A549 (cell line): ENCODE results near the gene KIR2DL4. TPM values are rescaled to one million over a fixed set of nuclear protein-coding genes. Genes with fewer than 3 reads are reported as not detected.
A peak's percentile ranks its signal among the peaks of the same experiment; 100 is the strongest.
"Not testable (repeated sequence)": the region's sequence is repeated elsewhere in the genome, so short reads cannot be mapped to it uniquely, and the experiment has no call there.

Experiments used
- ATAC-seq, 2 experiments: fragments of 200-7000 bp in 1 of 2; fragments of >200 bp in 1 of 2; cut with Nextera tagmentation in 1 of 2; cut with Tn5 transposase in 1 of 2; 3 replicates each; pipeline versions ENCODE4 v1.8.0 to v1.9.1; 2018 to 2020; ENCODE audit warnings: mild to moderate bottlenecking in 1 of 2, moderate library complexity in 1 of 2
- CTCF ChIA-PET: fragments of 300-600 bp; sonication (Branson Sonifier 250); formaldehyde crosslinking; extraction: SDS; loops from one replicate; lab custom pipeline; 2021; ENCODE audit warnings: antibody characterized with exemption, inconsistent platforms; lab: Yijun Ruan, JAX
- POLR2A ChIA-PET: fragments of 350-600 bp; formaldehyde crosslinking; extraction: SDS; loops from one replicate; lab custom pipeline; 2021; ENCODE audit warnings: antibody characterized with exemption, inconsistent platforms; lab: Yijun Ruan, JAX
- DNase-seq, 2 experiments: peaks; one replicate each; pipeline versions ENCODE4 v3.0.0 to v3.0.0-alpha.2; 2011 to 2016; ENCODE audit warnings: low read depth in 1 of 2, low spot score in 1 of 2
- FAIRE-seq: peaks from 2 replicates; lab custom pipeline; 2011; peaks lifted over from hg19 to GRCh38; lab: Jason Lieb, UNC
- H3K27ac ChIP-seq, 2 experiments: fragments of >200 bp; sonication (Bioruptor Twin); formaldehyde crosslinking; 3 replicates each; pipeline ENCODE4 v1.5.1; 2016 to 2017
- H3K4me1 ChIP-seq: fragments of >200 bp; sonication (Bioruptor Twin); formaldehyde crosslinking; 3 replicates; pipeline ENCODE4 v1.6.1; 2016
- H3K4me2 ChIP-seq: fragments of >200 bp; sonication (Bioruptor Twin); formaldehyde crosslinking; 3 replicates; pipeline ENCODE4 v1.6.1; 2016
- H3K4me3 ChIP-seq: fragments of >200 bp; sonication (Bioruptor Twin); formaldehyde crosslinking; 3 replicates; pipeline ENCODE4 v1.5.1; 2016
- H3K9me3 ChIP-seq: fragments of >200 bp; sonication (Bioruptor Twin); formaldehyde crosslinking; 3 replicates; pipeline ENCODE4 v1.6.1; 2016
- ATOH8 ChIP-seq: fragments of 250-450 bp; sonication (Bioruptor Pico); IDR thresholded peaks from 2 replicates; pipeline ENCODE4 v1.5.0; 2020; ENCODE audit warnings: low read depth, mild to moderate bottlenecking, moderate library complexity
- CHD2 ChIP-seq: fragments of 150-350 bp; IDR thresholded peaks from 2 replicates; pipeline ENCODE4 v1.6.1; 2014; ENCODE audit warnings: low read length; ENCODE audit not compliant: partially characterized antibody
- EHMT2 ChIP-seq: fragments of 200-600 bp; sonication (generic); IDR thresholded peaks from 2 replicates; pipeline ENCODE4 v1.6.1; 2016; ENCODE audit warnings: antibody characterized with exemption, low read depth, mild to moderate bottlenecking, moderate library complexity
- FOXS1 ChIP-seq: fragments of 250-450 bp; sonication (Bioruptor Pico); IDR thresholded peaks from 2 replicates; pipeline ENCODE4 v1.5.0; 2020; ENCODE audit warnings: mild to moderate bottlenecking, moderate library complexity
- HOXA7 ChIP-seq: fragments of 250-450 bp; sonication (Bioruptor Pico); IDR thresholded peaks from 2 replicates; pipeline ENCODE4 v1.5.0; 2020; ENCODE audit warnings: mild to moderate bottlenecking, moderate library complexity
- JUN ChIP-seq, 2 experiments: fragments of >200 bp; sonication (Bioruptor Twin); formaldehyde crosslinking; IDR thresholded peaks; 2 replicates in 1 of 2; 3 replicates in 1 of 2; pipeline ENCODE4 v1.6.1; 2016 to 2017
- KDM1A ChIP-seq: fragments of 200-600 bp; sonication (generic); IDR thresholded peaks from 2 replicates; pipeline ENCODE4 v1.6.1; 2016; ENCODE audit warnings: low read depth, mild to moderate bottlenecking
- KDM5A ChIP-seq: fragments of 200-600 bp; sonication (generic); IDR thresholded peaks from 2 replicates; pipeline ENCODE4 v1.6.1; 2016; ENCODE audit warnings: antibody characterized with exemption, mild to moderate bottlenecking
- POLR2A ChIP-seq: IDR thresholded peaks from 2 replicates; pipeline ENCODE4 v1.6.1; 2012; ENCODE audit warnings: mild to moderate bottlenecking, low read length
- WGBS: methylation state at CpG from one replicate; pipeline ENCODE4 v1.1.6; 2017; ENCODE audit errors: missing lambda C conversion rate; 5-methylcytosine and 5-hydroxymethylcytosine counted together
- polyA plus RNA-seq, 4 experiments: library from polyadenylated mRNA; depleted of rRNA in 3 of 4; stranded (reverse); fragments of >200 nt; fragmentation: RNase III in 1 of 4; extraction: RNeasy Plus Mini Kit Qiagen cat#74134 plus additional on column Dnase treatment in 1 of 4; gene quantifications; 2 replicates in 3 of 4; 3 replicates in 1 of 4; pipeline ENCODE4 v1.2.3, GENCODE V29; 2011 to 2017
- small RNA-seq, 6 experiments: library from RNA; depleted of rRNA; stranded (forward); fragments of <200 nt; gene quantifications; one replicate each; pipeline ENCODE3, GENCODE V24; 2012

The KIR2DL4 gene
- polyA plus RNA-seq, 2 of the 4 experiments (the other 2 are of a cell fraction) = not detected

GRCh38 chr19:54850930-54851329 lies 47.5 kb downstream of the KIR2DL4 start:
- Histone ChIP-seq H3K4me2 (no peak overlapping the region), H3K4me3 (no peak overlapping the region), H3K4me1 (no peaks in the 10 kb centered on the region), H3K27ac (no peak overlapping the region), H3K9me3 (no peaks in the 10 kb centered on the region)
- TF ChIP-seq KDM5A (no peak), HOXA7 (CRISPR knock-in tag) (no peak), EHMT2 (no peak)
- WGBS = 27% methylated on average over 2 of the region's 2 CpGs
- DNase-seq (no peak), ATAC-seq (no peak), FAIRE-seq (no peak)
- POLR2A ChIA-PET = no interaction called here
- CTCF ChIA-PET = no interaction called here

- FAIRE-seq (no peak), DNase-seq (no peak), ATAC-seq (no peak)
- CTCF ChIA-PET = no interaction called here
- no peaks in the 10 kb centered on the region for H3K4me1 ChIP-seq
- no peak overlapping the region for H3K4me3 ChIP-seq
- 22% methylated on average over 7 of the region's 7 CpGs for WGBS
- H3K4me2 ChIP-seq = no peak overlapping the region
- TF ChIP-seq POLR2A = no peak
- no peak for TF ChIP-seq CHD2
- no peak for TF ChIP-seq FOXS1 (CRISPR knock-in tag)
- no peak for TF ChIP-seq KDM1A
- TF ChIP-seq JUN (IDR thresholded peaks at IDR 0.05) = no peak
- TF ChIP-seq EHMT2 = no peak
- no peak for TF ChIP-seq ATOH8
- no peaks in the 10 kb centered on the region for H3K9me3 ChIP-seq
- no peak overlapping the region for H3K27ac ChIP-seq
- POLR2A ChIA-PET = no interaction called here
These were observed 47.9 kb downstream of the KIR2DL4 start for GRCh38 chr19:54851353-54851752.

GRCh38 chr19:54855241-54855640 lies 51.8 kb downstream of the KIR2DL4 start:
- H3K4me3 ChIP-seq, POLR2A ChIA-PET, ATAC-seq, H3K27ac ChIP-seq, H3K9me3 ChIP-seq, DNase-seq, H3K4me1 ChIP-seq, H3K4me2 ChIP-seq, CTCF ChIA-PET, FAIRE-seq: not testable (repeated sequence)
- WGBS = 3% methylated on average over 1 of the region's 1 CpG

GRCh38 chr19:54858476-54858875 lies 55.1 kb downstream of the KIR2DL4 start:
- H3K4me1 ChIP-seq, CTCF ChIA-PET, H3K4me3 ChIP-seq, H3K27ac ChIP-seq, DNase-seq, H3K9me3 ChIP-seq, POLR2A ChIA-PET, H3K4me2 ChIP-seq, ATAC-seq: not testable (repeated sequence)
- 0% methylated on average over 3 of the region's 3 CpGs for WGBS
- peak; percentile 59 for FAIRE-seq

GRCh38 chr19:54859421-54859820 lies 56.0 kb downstream of the KIR2DL4 start:
- CTCF ChIA-PET, POLR2A ChIA-PET, H3K27ac ChIP-seq, H3K4me3 ChIP-seq, H3K4me2 ChIP-seq, H3K9me3 ChIP-seq, H3K4me1 ChIP-seq, FAIRE-seq: not testable (repeated sequence)
- ATAC-seq (peak in 1 of 2 experiments; percentile 81; a peak in 2 of 6 replicates), DNase-seq (peak in 1 of 2 experiments; percentile 42)
- 2% methylated on average over 7 of the region's 7 CpGs for WGBS

GRCh38 chr19:54863459-54863858 lies 60.0 kb downstream of the KIR2DL4 start:
- H3K4me1 ChIP-seq, H3K27ac ChIP-seq, CTCF ChIA-PET, POLR2A ChIA-PET, H3K9me3 ChIP-seq, FAIRE-seq, H3K4me3 ChIP-seq, ATAC-seq, DNase-seq, H3K4me2 ChIP-seq: not testable (repeated sequence)
- WGBS = 46% methylated on average over 2 of the region's 3 CpGs

Small RNA genes lying within 50 kb of the gene (small RNA-seq; reads per million reads assigned to genes)
- gene KIR3DP1 = 0 reads per million in 6 experiments

Other genes with a start within 250 kb of the KIR2DL4 start
- not detected in 2 replicates for gene LILRA2, start 229.8 kb upstream of the KIR2DL4 start, polyA plus RNA-seq (2011; rRNA removed)
- not detected in 3 replicates for gene LILRA2, start 229.8 kb upstream of the KIR2DL4 start, polyA plus RNA-seq (2017; fragmentation: RNase III; extraction: RNeasy Plus Mini Kit Qiagen cat#74134 plus additional on column Dnase treatment)
- not detected in 2 replicates for gene LILRA1, start 210.0 kb upstream of the KIR2DL4 start, polyA plus RNA-seq (2011; rRNA removed)
- gene LILRA1, start 210.0 kb upstream of the KIR2DL4 start, polyA plus RNA-seq (2017; fragmentation: RNase III; extraction: RNeasy Plus Mini Kit Qiagen cat#74134 plus additional on column Dnase treatment) = not detected in 3 replicates
- gene LILRB1, start 173.1 kb upstream of the KIR2DL4 start, polyA plus RNA-seq (2011; rRNA removed) = not detected in 2 replicates
- gene LILRB1, start 173.1 kb upstream of the KIR2DL4 start, polyA plus RNA-seq (2017; fragmentation: RNase III; extraction: RNeasy Plus Mini Kit Qiagen cat#74134 plus additional on column Dnase treatment) = not detected in 3 replicates
- not detected in 2 replicates for gene LILRB4, start 140.6 kb upstream of the KIR2DL4 start, polyA plus RNA-seq (2011; rRNA removed)
- gene LILRB4, start 140.6 kb upstream of the KIR2DL4 start, polyA plus RNA-seq (2017; fragmentation: RNase III; extraction: RNeasy Plus Mini Kit Qiagen cat#74134 plus additional on column Dnase treatment) = not detected in 3 replicates
- not detected in 2 replicates for gene KIR3DL3, start 79.2 kb upstream of the KIR2DL4 start, polyA plus RNA-seq (2011; rRNA removed)
- gene KIR3DL3, start 79.2 kb upstream of the KIR2DL4 start, polyA plus RNA-seq (2017; fragmentation: RNase III; extraction: RNeasy Plus Mini Kit Qiagen cat#74134 plus additional on column Dnase treatment) = not detected in 3 replicates
- gene KIR2DL3, start 65.1 kb upstream of the KIR2DL4 start, polyA plus RNA-seq (2011; rRNA removed) = not detected in 2 replicates
- gene KIR2DL3, start 65.1 kb upstream of the KIR2DL4 start, polyA plus RNA-seq (2017; fragmentation: RNase III; extraction: RNeasy Plus Mini Kit Qiagen cat#74134 plus additional on column Dnase treatment) = not detected in 3 replicates
- gene KIR2DL1, start 33.8 kb upstream of the KIR2DL4 start, polyA plus RNA-seq (2011; rRNA removed) = not detected in 2 replicates
- gene KIR2DL1, start 33.8 kb upstream of the KIR2DL4 start, polyA plus RNA-seq (2017; fragmentation: RNase III; extraction: RNeasy Plus Mini Kit Qiagen cat#74134 plus additional on column Dnase treatment) = not detected in 3 replicates
- not detected in 2 replicates for gene KIR3DL1, start 12.9 kb downstream of the KIR2DL4 start, polyA plus RNA-seq (2011; rRNA removed)
- gene KIR3DL1, start 12.9 kb downstream of the KIR2DL4 start, polyA plus RNA-seq (2017; fragmentation: RNase III; extraction: RNeasy Plus Mini Kit Qiagen cat#74134 plus additional on column Dnase treatment) = not detected in 3 replicates
- gene KIR2DS4, start 29.1 kb downstream of the KIR2DL4 start, polyA plus RNA-seq (2011; rRNA removed) = not detected in 2 replicates
- not detected in 3 replicates for gene KIR2DS4, start 29.1 kb downstream of the KIR2DL4 start, polyA plus RNA-seq (2017; fragmentation: RNase III; extraction: RNeasy Plus Mini Kit Qiagen cat#74134 plus additional on column Dnase treatment)
- gene KIR3DL2, start 46.8 kb downstream of the KIR2DL4 start, polyA plus RNA-seq (2011; rRNA removed) = not detected in 2 replicates
- not detected in 3 replicates for gene KIR3DL2, start 46.8 kb downstream of the KIR2DL4 start, polyA plus RNA-seq (2017; fragmentation: RNase III; extraction: RNeasy Plus Mini Kit Qiagen cat#74134 plus additional on column Dnase treatment)
- not detected in 2 replicates for gene FCAR, start 70.6 kb downstream of the KIR2DL4 start, polyA plus RNA-seq (2011; rRNA removed)
- gene FCAR, start 70.6 kb downstream of the KIR2DL4 start, polyA plus RNA-seq (2017; fragmentation: RNase III; extraction: RNeasy Plus Mini Kit Qiagen cat#74134 plus additional on column Dnase treatment) = not detected in 3 replicates
- gene NCR1, start 102.5 kb downstream of the KIR2DL4 start, polyA plus RNA-seq (2011; rRNA removed) = not detected in 2 replicates
- gene NCR1, start 102.5 kb downstream of the KIR2DL4 start, polyA plus RNA-seq (2017; fragmentation: RNase III; extraction: RNeasy Plus Mini Kit Qiagen cat#74134 plus additional on column Dnase treatment) = not detected in 3 replicates
- not detected in 2 replicates for gene NLRP7, start 143.9 kb downstream of the KIR2DL4 start, polyA plus RNA-seq (2011; rRNA removed)
- gene NLRP7, start 143.9 kb downstream of the KIR2DL4 start, polyA plus RNA-seq (2017; fragmentation: RNase III; extraction: RNeasy Plus Mini Kit Qiagen cat#74134 plus additional on column Dnase treatment) = not detected in 3 replicates
- 53.3 and 83.2 TPM in 2 replicates for gene NLRP2, start 162.8 kb downstream of the KIR2DL4 start, polyA plus RNA-seq (2011; rRNA removed)
- gene NLRP2, start 162.8 kb downstream of the KIR2DL4 start, polyA plus RNA-seq (2017; fragmentation: RNase III; extraction: RNeasy Plus Mini Kit Qiagen cat#74134 plus additional on column Dnase treatment) = 37.2 to 40.8 TPM (median 38.8 TPM) in 3 replicates
- 0.08 and 0.17 TPM in 2 replicates for gene GP6, start 234.7 kb downstream of the KIR2DL4 start, polyA plus RNA-seq (2011; rRNA removed)
- 0.08 to 0.12 TPM in 2 of 3 replicates, not detected in the other for gene GP6, start 234.7 kb downstream of the KIR2DL4 start, polyA plus RNA-seq (2017; fragmentation: RNase III; extraction: RNeasy Plus Mini Kit Qiagen cat#74134 plus additional on column Dnase treatment)